PC-3 (cell line): ENCODE measurements around the gene CIZ1. TPM values are rescaled to one million over a fixed set of nuclear protein-coding genes. Genes with fewer than 3 reads are reported as not detected.

Experiments
- ATAC-seq: fragments of 200-7000 bp; cut with Tn5 transposase; 2 replicates; pipeline ENCODE4 v1.9.1; 2020; ENCODE audit warnings: mild to moderate bottlenecking, moderate library complexity
- BruUV-seq: library from RNA; stranded (reverse); fragments of 400-500 nt; replicated peaks from 2 replicates; lab custom pipeline; 2021; lab: Mats Ljungman, UMichigan
- CTCF ChIA-PET: fragments of 300-600 bp; sonication (Branson Sonifier 250); formaldehyde crosslinking; loops from one replicate; lab custom pipeline; 2022; ENCODE audit warnings: antibody characterized with exemption; lab: Charles Lee
- POLR2A ChIA-PET: fragments of 300-600 bp; sonication (Branson Sonifier 250); formaldehyde crosslinking; loops from one replicate; lab custom pipeline; 2022; ENCODE audit warnings: antibody characterized with exemption; ENCODE audit not compliant: unreplicated experiment; lab: Charles Lee
- DNase-seq: peaks from one replicate; pipeline ENCODE4 v3.0.0-alpha.2; 2015
- H2AFZ ChIP-seq: fragments of 300-600 bp; sonication (generic); 2 replicates; pipeline ENCODE4 v1.6.0; 2016; ENCODE audit warnings: antibody characterized with exemption, low read length
- H3F3A ChIP-seq: fragments of 300-600 bp; sonication (generic); one replicate; pipeline ENCODE4 v1.6.0; 2017; ENCODE audit warnings: antibody characterized with exemption, low read length, control low read depth, mild to moderate bottlenecking; ENCODE audit not compliant: unreplicated experiment
- H3K27ac ChIP-seq: fragments of 300-600 bp; sonication (generic); 2 replicates; pipeline ENCODE4 v1.5.1; 2016; ENCODE audit warnings: mild to moderate bottlenecking, low read length
- H3K27me3 ChIP-seq: fragments of 300-600 bp; sonication (generic); 2 replicates; pipeline ENCODE4 v1.6.1; 2016; ENCODE audit warnings: low read length, mixed read lengths
- H3K36me3 ChIP-seq: fragments of 300-600 bp; sonication (generic); 2 replicates; pipeline ENCODE4 v1.6.1; 2016; ENCODE audit warnings: low read depth, mixed run types, low read length, mixed read lengths
- H3K4me1 ChIP-seq: fragments of 300-600 bp; sonication (generic); 2 replicates; pipeline ENCODE4 v1.5.1; 2016; ENCODE audit warnings: low read length; ENCODE audit not compliant: insufficient read depth
- H3K4me2 ChIP-seq: fragments of 300-600 bp; sonication (generic); 2 replicates; pipeline ENCODE4 v1.6.0; 2016; ENCODE audit warnings: low read length
- H3K4me3 ChIP-seq: fragments of 300-600 bp; sonication (generic); 2 replicates; pipeline ENCODE4 v1.5.1; 2016; ENCODE audit warnings: mild to moderate bottlenecking, low read length, mixed read lengths
- H3K79me2 ChIP-seq: fragments of 300-600 bp; sonication (generic); 2 replicates; pipeline ENCODE4 v1.6.1; 2017; ENCODE audit warnings: low read length, mixed read lengths
- H3K9ac ChIP-seq: fragments of 300-600 bp; sonication (generic); 2 replicates; pipeline ENCODE4 v1.6.0; 2016; ENCODE audit warnings: mild to moderate bottlenecking, low read length
- H3K9me2 ChIP-seq: fragments of 300-600 bp; sonication (generic); replicated peaks from 2 replicates; pipeline ENCODE4 v1.6.1; 2016; ENCODE audit warnings: mixed run types, low read length, mixed read lengths
- H3K9me3 ChIP-seq: fragments of 300-600 bp; sonication (generic); 2 replicates; pipeline ENCODE4 v1.6.1; 2016; ENCODE audit warnings: low read length, mixed read lengths
- H4K20me1 ChIP-seq: fragments of 300-600 bp; sonication (generic); 2 replicates; pipeline ENCODE4 v1.6.1; 2016; ENCODE audit warnings: low read length, mixed read lengths
- CTCF ChIP-seq: fragments of 300-600 bp; sonication (generic); conservative IDR thresholded peaks from 2 replicates; pipeline ENCODE4 v1.5.1; 2017; ENCODE audit warnings: antibody characterized with exemption, low read depth, mild to moderate bottlenecking, low read length
- EZH2 ChIP-seq: fragments of 300-600 bp; sonication (generic); IDR thresholded peaks from one replicate; pipeline ENCODE4 v1.6.1; 2017; ENCODE audit warnings: antibody characterized with exemption, mild to moderate bottlenecking, low read length; ENCODE audit not compliant: unreplicated experiment
- EZH2phosphoT487 ChIP-seq: fragments of 300-600 bp; sonication (generic); IDR thresholded peaks from 2 replicates; pipeline ENCODE4 v1.6.1; 2018; ENCODE audit warnings: mild to moderate bottlenecking, antibody characterized with exemption, low read length, borderline replicate concordance
- intact Hi-C: fragments of 100-400 bp; cut with micrococcal nuclease; formaldehyde crosslinking; loops from 2 replicates; pipeline ENCODE4 v1.9.0; 2023
- total RNA-seq: library from RNA; depleted of rRNA; stranded (reverse); fragments of >200 nt; gene quantifications from 2 replicates; pipeline ENCODE4 v1.2.3, GENCODE V29; 2014

CIZ1 gene
- total RNA-seq, 1 experiment from 2014 or later = 46.1 TPM

DNA sequence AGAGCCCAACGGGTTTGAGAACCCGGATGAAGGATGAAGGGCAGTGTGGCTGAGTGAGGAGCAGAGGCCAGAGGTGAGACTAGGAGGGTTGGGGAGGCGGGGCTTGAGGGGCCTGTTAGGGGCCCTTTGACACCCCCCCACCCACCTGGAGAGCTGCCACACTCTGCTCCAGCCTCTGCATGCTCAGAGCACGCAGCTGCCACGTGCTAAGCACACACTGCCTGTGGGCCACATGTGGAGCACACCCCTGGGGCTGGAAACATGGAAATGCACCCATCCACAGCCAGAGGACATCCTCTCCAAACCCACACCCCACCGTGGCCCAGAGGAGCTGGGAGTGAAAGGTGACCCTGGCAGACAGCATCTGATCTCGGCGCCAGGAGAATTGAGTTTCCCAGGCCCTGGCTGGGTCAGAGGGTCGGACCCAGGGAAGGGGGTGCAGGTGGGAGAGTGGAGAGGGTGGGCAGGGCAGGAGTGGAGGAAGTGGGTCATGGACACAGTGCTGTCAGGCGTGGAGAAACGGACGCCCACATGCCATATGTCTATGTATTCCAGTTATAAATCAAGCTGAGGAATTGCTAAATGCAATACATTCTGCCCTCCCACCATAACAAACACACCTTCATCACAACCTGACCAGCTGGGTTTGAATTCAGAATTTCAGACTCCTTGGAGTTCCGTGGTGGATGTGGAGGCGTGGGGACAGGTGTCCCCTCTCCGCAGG is 17.7 kb upstream of the CIZ1 start:
- no peak overlapping the region for H3K4me3 ChIP-seq
- TF ChIP-seq CTCF = no peak
- H3K4me2 ChIP-seq = no peak overlapping the region
- H3K9me2 ChIP-seq = no peaks in the 10 kb centered on the region
- no peaks in the 10 kb centered on the region for H3K36me3 ChIP-seq
- ATAC-seq (no peak), DNase-seq (no peak)
- no peaks in the 10 kb centered on the region for H3K9me3 ChIP-seq
- intact Hi-C loops = loop anchor here (10.0 kb wide), 1 partner anchor 46 kb away; no protein-coding TSS in a partner anchor
- H3K27ac ChIP-seq = no peak overlapping the region
- POLR2A ChIA-PET = no interaction called here
- H3K79me2 ChIP-seq = peaks cover 12% of the 10 kb centered on the region; the same call in 1 of the 2 replicates
- H3K9ac ChIP-seq = no peak overlapping the region
- H4K20me1 ChIP-seq = no peaks in the 10 kb centered on the region
- no peak overlapping the region for H2AFZ ChIP-seq
- no TSS peak for BruUV-seq
- CTCF ChIA-PET = no interaction called here
- no peaks in the 10 kb centered on the region for H3F3A ChIP-seq
- no peaks in the 10 kb centered on the region for H3K27me3 ChIP-seq
- peaks cover 5% of the 10 kb centered on the region; the same call in 1 of the 2 replicates for H3K4me1 ChIP-seq

DNA sequence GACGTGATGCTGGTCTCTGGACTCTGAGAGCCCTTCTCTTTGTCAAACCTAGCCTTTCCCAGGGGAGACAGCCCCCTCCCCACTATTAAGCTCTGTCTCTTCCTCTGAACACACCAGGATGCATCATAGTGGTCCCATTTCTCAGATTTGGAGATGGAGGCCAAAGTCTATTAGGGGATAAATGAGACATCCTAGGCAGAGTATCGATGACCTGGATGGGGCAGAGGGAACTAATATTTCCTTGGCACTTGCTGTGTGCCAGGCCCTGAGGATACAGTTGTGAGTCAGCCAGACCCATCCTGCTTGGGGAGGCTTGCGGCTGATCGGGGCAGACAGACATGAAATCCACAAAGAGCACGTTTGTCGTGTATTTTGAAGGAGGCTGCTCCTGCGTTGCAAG is 17.0 kb upstream of the CIZ1 start:
- ChIA-PET POLR2A (no interaction called here), CTCF (interaction anchor here (0.7 kb wide), 1 partner anchor 293 kb away, joined by 5 read pairs; no protein-coding TSS in a partner anchor)
- intact Hi-C loops = loop anchor here (10.0 kb wide), 1 partner anchor 46 kb away; no protein-coding TSS in a partner anchor
- peaks cover 12% of the 10 kb centered on the region; the same call in 1 of the 2 replicates for H3K79me2 ChIP-seq
- no peak overlapping the region for H2AFZ ChIP-seq
- TF ChIP-seq EZH2phosphoT487 = no peak
- no peak for TF ChIP-seq EZH2
- TF ChIP-seq CTCF = no peak
- no peaks in the 10 kb centered on the region for H3K36me3 ChIP-seq
- no peak overlapping the region for H3K4me2 ChIP-seq
- H3F3A ChIP-seq = no peaks in the 10 kb centered on the region
- no peaks in the 10 kb centered on the region for H4K20me1 ChIP-seq
- H3K9ac ChIP-seq = no peak overlapping the region
- no peaks in the 10 kb centered on the region for H3K9me3 ChIP-seq
- DNase-seq (no peak), ATAC-seq (no peak)
- no peaks in the 10 kb centered on the region for H3K9me2 ChIP-seq
- H3K27ac ChIP-seq = no peak overlapping the region
- H3K4me1 ChIP-seq = peaks cover 5% of the 10 kb centered on the region; the same call in 1 of the 2 replicates
- no peaks in the 10 kb centered on the region for H3K27me3 ChIP-seq
- no TSS peak for BruUV-seq
- H3K4me3 ChIP-seq = no peak overlapping the region
